Liver (tissue), 3 donors: ENCODE data around the gene LCE2D.

ENCODE experiments used
- CTCF ChIP-seq: fragments of 150-350 bp; IDR thresholded peaks from 2 replicates; pipeline ENCODE4 v1.5.1; 2017; ENCODE audit warnings: improper control_type of control experiment, low read depth, low read length; ENCODE audit not compliant: missing input control
- GABPA ChIP-seq, 2 donors: IDR thresholded peaks in 1 of 2; conservative IDR thresholded peaks in 1 of 2; 2 replicates each; pipeline ENCODE4 v1.6.1; 2016; ENCODE audit warnings: antibody characterized with exemption in 2 of 2, mild to moderate bottlenecking in 1 of 2, moderate library complexity in 1 of 2
- JUND ChIP-seq, 2 donors: IDR thresholded peaks; 2 replicates each; pipeline ENCODE4 v1.6.1; 2016; ENCODE audit warnings: antibody characterized with exemption in 2 of 2
- RAD21 ChIP-seq, 2 donors: IDR thresholded peaks; 2 replicates each; pipeline ENCODE4 v1.6.1; 2016; ENCODE audit warnings: antibody characterized with exemption in 2 of 2, mild to moderate bottlenecking in 2 of 2
- RXRA ChIP-seq, 2 donors: IDR thresholded peaks; 2 replicates each; pipeline ENCODE4 v1.6.1; 2017 to 2018; ENCODE audit warnings: antibody characterized with exemption in 2 of 2, mild to moderate bottlenecking in 1 of 2
- TAF1 ChIP-seq: conservative IDR thresholded peaks from 2 replicates; pipeline ENCODE4 v1.6.1; 2016; ENCODE audit warnings: antibody characterized with exemption, mild to moderate bottlenecking
- YY1 ChIP-seq: IDR thresholded peaks from 2 replicates; pipeline ENCODE4 v1.6.1; 2016; ENCODE audit warnings: antibody characterized with exemption, mild to moderate bottlenecking
- ZBTB33 ChIP-seq: IDR thresholded peaks from 2 replicates; pipeline ENCODE4 v1.6.1; 2016; ENCODE audit warnings: antibody characterized with exemption
- TF ChIP-seq, protein P1 (sequence below): IDR thresholded peaks from 2 replicates; pipeline ENCODE4 v1.6.1; 2016; ENCODE audit warnings: antibody characterized with exemption, mild to moderate bottlenecking
- TF ChIP-seq, protein P2 (sequence below): IDR thresholded peaks from 2 replicates; pipeline ENCODE4 v1.6.1; 2016; ENCODE audit warnings: antibody characterized with exemption
- TF ChIP-seq, protein P3 (sequence below): IDR thresholded peaks from 2 replicates; pipeline ENCODE4 v1.6.1; 2016; ENCODE audit warnings: antibody characterized with exemption
- donor health status: healthy.
- donor health status: healthy.

DNA sequence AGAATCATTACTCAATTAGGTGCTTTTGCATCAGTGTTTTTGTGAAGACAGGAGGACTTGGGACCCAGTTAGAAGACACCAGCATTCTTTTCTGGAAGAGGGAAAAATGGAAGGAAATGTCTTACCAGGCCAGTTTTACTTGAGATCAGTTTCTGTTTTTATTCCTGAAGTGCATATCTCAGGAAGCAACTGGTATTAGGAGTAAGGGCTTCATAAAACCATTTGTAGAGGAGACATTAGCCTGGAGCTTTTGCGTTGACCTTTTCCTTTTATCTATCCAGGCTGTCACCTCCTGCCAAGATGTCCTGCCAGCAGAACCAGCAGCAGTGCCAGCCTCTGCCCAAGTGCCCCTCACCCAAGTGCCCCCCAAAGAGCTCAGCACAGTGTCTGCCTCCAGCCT lies 49.7 kb upstream of the LCE2D start, which contains the start of gene LCE3B:
- TF ChIP-seq CTCF (no peak), JUND (IDR thresholded peaks at IDR 0.05) (no peak), YY1 (no peak), ZBTB33 (no peak), TAF1 (no peak), RAD21 (IDR thresholded peaks at IDR 0.05) (no peak), RXRA (IDR thresholded peaks at IDR 0.05) (no peak), GABPA (IDR thresholded peaks at IDR 0.05 in 1 of 2, conservative IDR thresholded peaks at IDR 0.05 in 1 of 2) (no peak)
- TF ChIP-seq, protein P1, sequence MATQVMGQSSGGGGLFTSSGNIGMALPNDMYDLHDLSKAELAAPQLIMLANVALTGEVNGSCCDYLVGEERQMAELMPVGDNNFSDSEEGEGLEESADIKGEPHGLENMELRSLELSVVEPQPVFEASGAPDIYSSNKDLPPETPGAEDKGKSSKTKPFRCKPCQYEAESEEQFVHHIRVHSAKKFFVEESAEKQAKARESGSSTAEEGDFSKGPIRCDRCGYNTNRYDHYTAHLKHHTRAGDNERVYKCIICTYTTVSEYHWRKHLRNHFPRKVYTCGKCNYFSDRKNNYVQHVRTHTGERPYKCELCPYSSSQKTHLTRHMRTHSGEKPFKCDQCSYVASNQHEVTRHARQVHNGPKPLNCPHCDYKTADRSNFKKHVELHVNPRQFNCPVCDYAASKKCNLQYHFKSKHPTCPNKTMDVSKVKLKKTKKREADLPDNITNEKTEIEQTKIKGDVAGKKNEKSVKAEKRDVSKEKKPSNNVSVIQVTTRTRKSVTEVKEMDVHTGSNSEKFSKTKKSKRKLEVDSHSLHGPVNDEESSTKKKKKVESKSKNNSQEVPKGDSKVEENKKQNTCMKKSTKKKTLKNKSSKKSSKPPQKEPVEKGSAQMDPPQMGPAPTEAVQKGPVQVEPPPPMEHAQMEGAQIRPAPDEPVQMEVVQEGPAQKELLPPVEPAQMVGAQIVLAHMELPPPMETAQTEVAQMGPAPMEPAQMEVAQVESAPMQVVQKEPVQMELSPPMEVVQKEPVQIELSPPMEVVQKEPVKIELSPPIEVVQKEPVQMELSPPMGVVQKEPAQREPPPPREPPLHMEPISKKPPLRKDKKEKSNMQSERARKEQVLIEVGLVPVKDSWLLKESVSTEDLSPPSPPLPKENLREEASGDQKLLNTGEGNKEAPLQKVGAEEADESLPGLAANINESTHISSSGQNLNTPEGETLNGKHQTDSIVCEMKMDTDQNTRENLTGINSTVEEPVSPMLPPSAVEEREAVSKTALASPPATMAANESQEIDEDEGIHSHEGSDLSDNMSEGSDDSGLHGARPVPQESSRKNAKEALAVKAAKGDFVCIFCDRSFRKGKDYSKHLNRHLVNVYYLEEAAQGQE: no peak
- TF ChIP-seq, protein P2, sequence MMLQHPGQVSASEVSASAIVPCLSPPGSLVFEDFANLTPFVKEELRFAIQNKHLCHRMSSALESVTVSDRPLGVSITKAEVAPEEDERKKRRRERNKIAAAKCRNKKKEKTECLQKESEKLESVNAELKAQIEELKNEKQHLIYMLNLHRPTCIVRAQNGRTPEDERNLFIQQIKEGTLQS: no peak
- TF ChIP-seq, protein P3, sequence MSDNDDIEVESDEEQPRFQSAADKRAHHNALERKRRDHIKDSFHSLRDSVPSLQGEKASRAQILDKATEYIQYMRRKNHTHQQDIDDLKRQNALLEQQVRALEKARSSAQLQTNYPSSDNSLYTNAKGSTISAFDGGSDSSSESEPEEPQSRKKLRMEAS: no peak
